Stimulated activated CD8-positive, alpha-beta memory T cell treated with anti-CD3 and anti-CD28 coated beads, Interleukin-12 subunit alpha, Interleukin-12 subunit beta, amount 100 ng/mL, for 24 hours (primary cell): ENCODE results near the gene CTU2.

Experiments
- DNase-seq: peaks from one replicate; pipeline ENCODE4 v3.0.0-alpha.2; 2020; ENCODE audit errors: extremely low read depth

The CTU2 gene

DNA sequence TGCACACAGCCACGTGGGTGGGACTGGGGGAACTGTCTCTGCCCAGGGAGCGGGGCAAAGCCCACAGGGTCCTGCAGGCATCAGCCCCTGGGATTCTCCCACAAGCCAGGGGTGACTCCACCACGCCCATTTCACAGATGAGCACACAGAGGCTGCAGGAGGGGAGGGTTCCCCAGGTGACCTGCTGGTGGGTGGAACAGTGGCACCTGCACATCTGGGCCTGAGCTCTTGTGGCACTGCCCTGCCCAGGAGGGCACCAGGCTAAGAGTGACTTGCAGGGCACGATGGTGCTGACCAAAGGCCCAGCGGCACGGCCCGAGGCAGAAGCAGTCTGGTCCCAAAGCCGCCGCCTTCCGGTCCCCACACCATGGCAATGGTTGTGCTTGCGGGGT, 54.8 kb downstream of the CTU2 start:
- DNase-seq = no peak

DNA sequence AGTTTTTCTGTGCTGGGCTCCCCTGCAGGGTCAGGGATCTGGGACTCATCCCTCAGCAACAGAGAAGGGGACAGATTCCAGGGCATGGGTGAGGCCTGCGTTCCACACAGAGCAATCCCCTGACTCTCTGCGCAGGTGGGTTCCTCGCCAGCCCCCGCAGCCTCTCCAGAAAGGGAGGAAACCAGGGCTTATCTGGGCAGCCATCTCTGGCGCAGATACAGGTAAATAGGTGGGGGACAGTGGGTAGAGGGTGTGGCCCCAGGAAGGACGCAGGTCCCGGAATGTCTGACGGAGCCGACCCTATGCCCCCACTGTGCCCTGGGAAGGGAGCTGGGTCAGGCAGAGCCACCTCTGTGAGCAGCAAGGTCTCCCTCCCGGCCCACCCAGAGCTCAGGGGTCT, 55.5 kb downstream of the CTU2 start:
- no peak for DNase-seq

DNA sequence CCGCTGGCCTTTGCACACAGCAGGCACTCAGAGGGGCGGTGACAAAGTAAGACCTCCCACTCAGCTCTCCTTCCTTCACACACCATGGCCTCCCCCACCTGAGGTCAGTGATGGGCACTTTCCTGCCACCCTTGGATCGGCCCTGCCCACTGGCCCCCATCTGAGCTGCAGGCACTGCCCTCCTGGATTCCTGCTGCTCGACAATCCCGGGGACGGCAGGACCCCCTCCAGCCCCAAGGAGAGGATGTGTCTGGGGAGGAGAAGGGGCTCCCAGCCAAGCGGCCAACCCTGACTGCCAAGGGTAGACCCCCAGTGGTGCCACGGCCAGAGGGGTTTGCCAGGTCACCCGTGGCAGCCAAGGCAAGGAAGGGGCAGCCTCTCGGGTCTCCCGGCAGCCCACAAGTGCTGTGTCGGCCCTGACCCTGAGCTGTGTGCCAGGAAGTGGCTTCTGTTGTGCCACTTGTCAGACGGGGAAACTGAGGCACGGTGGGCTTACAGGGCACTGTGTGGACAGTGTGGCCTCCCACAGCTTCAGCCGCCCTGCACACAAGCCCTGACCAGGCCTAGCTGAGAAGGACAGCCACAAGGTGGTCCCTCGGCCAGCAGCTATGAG, 56.1 kb downstream of the CTU2 start:
- no peak for DNase-seq

DNA sequence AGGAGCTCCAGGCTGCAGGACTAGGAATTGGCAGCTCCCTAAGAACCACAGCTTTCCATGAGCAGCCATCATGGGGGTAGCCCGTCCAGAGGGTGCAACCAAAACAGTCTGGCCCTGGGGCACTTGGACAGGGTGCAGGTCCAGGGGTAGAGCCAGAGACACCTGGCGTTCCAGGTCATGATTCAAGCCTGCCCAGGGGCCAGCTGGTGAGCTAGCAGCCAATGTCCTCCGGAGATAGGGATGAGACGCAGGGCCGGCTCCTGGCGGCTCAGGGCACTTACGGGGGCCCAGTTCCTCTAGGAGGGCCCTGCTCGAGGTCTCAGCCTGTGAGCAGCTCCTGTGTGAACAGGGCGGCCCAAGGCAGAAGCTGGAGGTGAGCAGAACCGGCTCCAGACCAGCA, 56.6 kb downstream of the CTU2 start:
- DNase-seq = no peak

DNA sequence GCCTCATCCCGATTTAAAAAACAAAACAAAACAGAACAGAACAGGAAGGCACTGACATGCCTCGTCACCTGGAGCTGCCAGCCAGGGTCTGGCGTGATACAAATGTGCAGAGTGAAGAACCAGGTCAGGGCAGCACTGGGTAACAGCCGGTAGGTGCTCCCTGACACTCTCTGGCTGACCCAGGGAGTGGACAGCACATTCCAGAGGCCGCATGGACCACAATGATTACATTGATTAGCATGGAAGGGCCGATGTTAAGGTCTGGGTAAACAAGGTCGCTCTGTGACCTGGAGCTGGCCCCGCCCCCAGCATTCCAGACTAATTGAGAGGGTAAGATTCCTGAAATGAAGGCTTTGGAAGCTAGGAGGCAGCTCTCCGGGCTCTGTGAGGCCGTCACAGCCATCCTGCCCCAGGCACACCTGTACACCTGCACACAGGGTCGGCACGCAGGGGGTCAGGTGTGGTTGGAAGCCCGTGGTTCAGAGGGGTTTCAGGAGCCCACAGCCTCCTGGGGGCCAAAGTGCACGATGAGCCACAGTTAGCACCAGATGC, 57.3 kb downstream of the CTU2 start:
- no peak for DNase-seq

DNA sequence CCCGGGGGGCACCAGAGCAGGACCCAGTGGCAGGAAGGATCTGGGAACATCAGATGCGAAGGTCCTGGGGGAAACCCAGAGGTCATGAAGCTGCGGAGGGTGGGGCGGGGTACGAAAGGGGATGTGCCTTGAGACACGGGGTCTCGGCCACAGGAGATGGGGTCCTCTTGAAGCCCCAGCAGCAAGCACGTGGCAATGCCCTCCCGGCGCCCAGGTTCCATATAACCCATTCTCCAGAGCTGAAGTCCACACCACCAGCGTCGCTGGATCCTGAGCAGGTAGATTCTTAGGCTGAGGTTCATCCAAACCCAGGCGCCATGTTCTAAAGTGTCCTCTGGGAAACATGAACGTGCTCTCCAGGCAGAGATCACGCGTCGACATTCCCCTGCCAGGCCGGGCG, 57.8 kb downstream of the CTU2 start:
- no peak for DNase-seq

DNA sequence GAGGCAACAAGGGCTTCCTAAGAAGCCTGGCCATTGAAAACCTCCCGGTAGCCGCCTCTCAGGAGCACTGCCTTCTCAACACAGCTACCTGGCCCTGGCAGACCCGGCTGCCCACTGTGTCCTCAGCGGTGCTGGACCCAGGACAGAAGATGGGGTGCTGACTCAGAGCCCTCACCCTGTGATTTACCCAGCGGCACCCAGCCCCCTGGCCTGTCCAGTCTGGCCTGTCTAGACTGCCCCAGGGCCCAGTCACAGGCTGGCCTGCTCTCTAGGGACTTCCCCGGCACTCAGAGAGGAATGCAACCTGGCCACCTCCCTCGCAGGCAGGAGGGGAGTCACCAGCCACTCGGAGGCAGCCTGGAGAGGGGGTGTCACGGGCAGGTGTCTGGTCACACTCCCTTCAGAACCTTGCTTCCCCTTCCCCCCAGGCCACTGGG, 58.6 kb downstream of the CTU2 start:
- no peak for DNase-seq
